GM23338 (cell line): ENCODE data around the gene RMND1. TPM values are rescaled to one million over a fixed set of nuclear protein-coding genes. Genes with fewer than 3 reads are reported as not detected.
"Not testable (repeated sequence)": the region's sequence is repeated elsewhere in the genome, so short reads cannot be mapped to it uniquely, and the experiment has no call there.

Experiments used
- ATAC-seq: fragments of 200-7000 bp; cut with Tn5 transposase; 3 replicates; pipeline ENCODE4 v1.9.1; 2020
- DNase-seq: peaks from one replicate; pipeline ENCODE4 v3.0.0-alpha.2; 2015; ENCODE audit warnings: low spot score
- H2AFZ ChIP-seq: fragments of 200-600 bp; sonication (generic); 2 replicates; pipeline ENCODE4 v1.8.0; 2016; ENCODE audit warnings: antibody characterized with exemption, mild to moderate bottlenecking, moderate library complexity
- H3F3A ChIP-seq: fragments of 200-600 bp; sonication (generic); replicated peaks from 2 replicates; pipeline ENCODE4 v1.8.0; 2017; ENCODE audit warnings: antibody characterized with exemption, mixed run types, low read depth
- H3K27ac ChIP-seq: fragments of 200-600 bp; sonication (generic); 2 replicates; pipeline ENCODE4 v1.6.1; 2016; ENCODE audit warnings: low read depth
- H3K27me3 ChIP-seq: fragments of 200-600 bp; sonication (generic); 2 replicates; pipeline ENCODE4 v1.8.0; 2016; ENCODE audit warnings: mild to moderate bottlenecking, mixed run types, moderate library complexity; ENCODE audit not compliant: insufficient read depth
- H3K36me3 ChIP-seq: fragments of 200-600 bp; sonication (generic); 2 replicates; pipeline ENCODE4 v1.8.0; 2016; ENCODE audit warnings: mild to moderate bottlenecking; ENCODE audit not compliant: insufficient read depth
- H3K4me1 ChIP-seq: fragments of 200-600 bp; sonication (generic); 2 replicates; pipeline ENCODE4 v1.8.0; 2016; ENCODE audit warnings: mild to moderate bottlenecking, moderate library complexity; ENCODE audit not compliant: insufficient read depth
- H3K4me2 ChIP-seq: fragments of 200-600 bp; sonication (generic); 2 replicates; pipeline ENCODE4 v1.7.1; 2017; ENCODE audit warnings: mixed run types
- H3K4me3 ChIP-seq: fragments of 200-600 bp; sonication (generic); 2 replicates; pipeline ENCODE4 v1.6.1; 2016; ENCODE audit warnings: mixed run types
- H3K79me2 ChIP-seq: fragments of 200-600 bp; sonication (generic); replicated peaks from 2 replicates; pipeline ENCODE4 v1.8.0; 2017; ENCODE audit warnings: mild to moderate bottlenecking; ENCODE audit not compliant: insufficient read depth
- H3K9me2 ChIP-seq: fragments of 200-600 bp; sonication (generic); 2 replicates; pipeline ENCODE4 v1.8.0; 2017; ENCODE audit not compliant: insufficient read depth
- H4K20me1 ChIP-seq: fragments of 200-600 bp; sonication (generic); replicated peaks from 2 replicates; pipeline ENCODE4 v1.8.0; 2017; ENCODE audit warnings: mild to moderate bottlenecking; ENCODE audit not compliant: insufficient read depth
- H3K27ac Mint-ChIP-seq: 2 replicates; pipeline ENCODE4 v1.8.0; 2020; ENCODE audit warnings: inconsistent platforms, mild to moderate bottlenecking, moderate library complexity, mixed read lengths
- H3K27me3 Mint-ChIP-seq: 3 replicates; pipeline ENCODE4 v1.8.0; 2022; ENCODE audit warnings: low read depth, mild to moderate bottlenecking, moderate library complexity, mixed read lengths, inconsistent platforms; ENCODE audit not compliant: insufficient read depth, poor library complexity
- H3K36me3 Mint-ChIP-seq: 3 replicates; pipeline ENCODE4 v1.8.0; 2021; ENCODE audit warnings: low read depth, mild to moderate bottlenecking, inconsistent platforms, moderate library complexity, mixed read lengths
- H3K4me1 Mint-ChIP-seq: 3 replicates; pipeline ENCODE4 v1.8.0; 2020; ENCODE audit warnings: mild to moderate bottlenecking, inconsistent platforms, mixed read lengths
- H3K4me3 Mint-ChIP-seq: 3 replicates; pipeline ENCODE4 v1.8.0; 2021; ENCODE audit warnings: moderate library complexity, mild to moderate bottlenecking, inconsistent platforms, mixed read lengths
- H3K9me3 Mint-ChIP-seq: 3 replicates; pipeline ENCODE4 v1.8.0; 2020; ENCODE audit warnings: moderate library complexity, mild to moderate bottlenecking, inconsistent platforms, mixed read lengths
- CREB1 ChIP-seq: fragments of 250-450 bp; sonication (Bioruptor Pico); IDR thresholded peaks from 2 replicates; pipeline ENCODE4 v1.5.0; 2020; ENCODE audit warnings: low read depth, mild to moderate bottlenecking, moderate library complexity
- CTCF ChIP-seq, 2 experiments: fragments of 200-600 bp in 1 of 2; sonication (generic) in 1 of 2; conservative IDR thresholded peaks; 2 replicates each; pipeline versions ENCODE4 v1.5.1 to v1.6.1; 2016 to 2017; ENCODE audit warnings: antibody characterized with exemption in 2 of 2, low read depth in 2 of 2, mild to moderate bottlenecking in 2 of 2, moderate library complexity in 1 of 2
- EZH2phosphoT487 ChIP-seq: fragments of 200-600 bp; sonication (generic); IDR thresholded peaks from one replicate; pipeline ENCODE4 v1.8.1; 2018; ENCODE audit warnings: antibody characterized with exemption; ENCODE audit not compliant: unreplicated experiment
- POLR2AphosphoS5 ChIP-seq: IDR thresholded peaks from 2 replicates; pipeline ENCODE4 v1.6.1; 2016; ENCODE audit warnings: antibody characterized with exemption, low read depth
- REST ChIP-seq: IDR thresholded peaks from one replicate; pipeline ENCODE4 v1.6.1; 2018; ENCODE audit warnings: antibody characterized with exemption; ENCODE audit not compliant: unreplicated experiment
- STAT1 ChIP-seq: IDR thresholded peaks from one replicate; pipeline ENCODE4 v1.6.1; 2016; ENCODE audit warnings: antibody characterized with exemption; ENCODE audit not compliant: unreplicated experiment
- ZNF114 ChIP-seq: fragments of 250-450 bp; sonication (Bioruptor Pico); IDR thresholded peaks from 2 replicates; pipeline ENCODE4 v1.5.0; 2020; ENCODE audit warnings: mild to moderate bottlenecking, moderate library complexity
- ZNF462 ChIP-seq: fragments of 250-450 bp; sonication (Bioruptor Pico); IDR thresholded peaks from 2 replicates; pipeline ENCODE4 v1.5.0; 2020; ENCODE audit warnings: mild to moderate bottlenecking, moderate library complexity
- polyA plus RNA-seq: library from polyadenylated mRNA; unstranded; fragments of >200 nt; fragmentation: Nextera tagmentation; extraction: Ambion mirVana; gene quantifications from 2 replicates; pipeline ENCODE4 v1.2.1, GENCODE V29; 2016
- total RNA-seq: library from RNA; depleted of rRNA; stranded (reverse); fragments of >200 nt; shearing (Covaris generic); gene quantifications from 2 replicates; pipeline ENCODE4 v1.2.3, GENCODE V29; 2014

The RMND1 gene
- total and polyA plus RNA-seq, 2 experiments from 2014 or later: 27.5 to 34.4 TPM

GRCh38 chr6:151384151-151384550, 67.8 kb downstream of the RMND1 start:
- Histone ChIP-seq H3K4me1 (peaks cover 15% of the 10 kb centered on the region), H3K4me2 (no peak overlapping the region), H3K9me2 (peaks cover 3% of the 10 kb centered on the region; the same call in 1 of the 2 replicates), H4K20me1 (no peaks in the 10 kb centered on the region), H3K4me3 (no peak overlapping the region), H3K79me2 (peaks cover 99% of the 10 kb centered on the region), H3K36me3 (no peaks in the 10 kb centered on the region), H3K27ac (no peak overlapping the region), H2AFZ (no peak overlapping the region), H3K27me3 (no peaks in the 10 kb centered on the region), H3F3A (peaks cover 5% of the 10 kb centered on the region)
- no peak overlapping the region for H3K4me3 Mint-ChIP-seq
- peaks cover 2% of the 10 kb centered on the region for H3K27me3 Mint-ChIP-seq
- TF ChIP-seq ZNF114 (CRISPR knock-in tag): no peak
- no peak for TF ChIP-seq CTCF (conservative IDR thresholded peaks at IDR 0.05; ENCODE audit: low read depth in 2 of 2)
- no peak for TF ChIP-seq POLR2AphosphoS5
- no peak for TF ChIP-seq STAT1
- TF ChIP-seq ZNF462 (CRISPR knock-in tag): no peak
- TF ChIP-seq CREB1 (CRISPR knock-in tag): no peak
- no peak for TF ChIP-seq REST
- TF ChIP-seq EZH2phosphoT487: no peak
- peaks cover 17% of the 10 kb centered on the region for H3K36me3 Mint-ChIP-seq
- H3K27ac Mint-ChIP-seq: 0 out of 2 replicates have a peak overlapping the region, but pooled peaks have one; percentile 19
- ATAC-seq (no peak), DNase-seq (no peak)
- peaks cover 18% of the 10 kb centered on the region for H3K4me1 Mint-ChIP-seq
- H3K9me3 Mint-ChIP-seq: no peaks in the 10 kb centered on the region; the same call in 2 of the 3 replicates

- peaks cover 10% of the 10 kb centered on the region for H3K4me1 ChIP-seq
- not testable (repeated sequence) for H3K27me3 ChIP-seq, H3K27ac ChIP-seq, H3F3A ChIP-seq, H3K27ac Mint-ChIP-seq, H4K20me1 ChIP-seq, H3K4me3 Mint-ChIP-seq, H3K9me2 ChIP-seq, H2AFZ ChIP-seq, H3K4me3 ChIP-seq, H3K36me3 ChIP-seq, DNase-seq, H3K9me3 Mint-ChIP-seq, H3K27me3 Mint-ChIP-seq, H3K4me2 ChIP-seq, ATAC-seq
- Mint-ChIP-seq H3K4me1 (peaks cover 24% of the 10 kb centered on the region), H3K36me3 (peaks cover 12% of the 10 kb centered on the region)
- peaks cover 99% of the 10 kb centered on the region for H3K79me2 ChIP-seq
These were observed 69.3 kb downstream of the RMND1 start for GRCh38 chr6:151382631-151383030.
